Thyroid gland (tissue), 4 donors: ENCODE data around the gene OLA1.

Experiments
- CTCF ChIP-seq, 6 experiments: fragments of 200-600 bp in 3 of 6; fragments of 450-650 bp in 3 of 6; sonication (generic) in 3 of 6; IDR thresholded peaks; one replicate each; pipeline ENCODE4 v1.5.1; 2016 to 2019; ENCODE audit warnings: antibody characterized with exemption in 6 of 6, mild to moderate bottlenecking in 2 of 6, inconsistent platforms in 1 of 6, moderate library complexity in 1 of 6
- POLR2A ChIP-seq, 2 donors: fragments of 450-650 bp; IDR thresholded peaks; one replicate each; pipeline ENCODE4 v1.6.1; 2017; ENCODE audit warnings: antibody characterized with exemption in 2 of 2, mild to moderate bottlenecking in 2 of 2, moderate library complexity in 1 of 2

- TF ChIP-seq CTCF (IDR thresholded peaks at IDR 0.05): no peak
- no peak for TF ChIP-seq POLR2A (IDR thresholded peaks at IDR 0.05)
Observed at GRCh38 chr2:174218773-174219172, 29.6 kb downstream of the OLA1 start.
